OCI-LY1 (cell line): ENCODE data around the gene USP10.

ENCODE experiments used
- H2AFZ ChIP-seq: fragments of 200-600 bp; sonication (generic), shearing (Covaris generic); 2 replicates; pipeline ENCODE4 v1.6.0; 2014; ENCODE audit warnings: antibody characterized with exemption, mild to moderate bottlenecking, low read length
- H3F3A ChIP-seq: fragments of 200-600 bp; sonication (generic), shearing (Covaris generic); 2 replicates; pipeline ENCODE4 v1.6.0; 2014; ENCODE audit warnings: mild to moderate bottlenecking, antibody characterized with exemption, low read length, moderate library complexity; ENCODE audit not compliant: insufficient read depth
- H3K27ac ChIP-seq: fragments of 200-600 bp; sonication (generic); 2 replicates; pipeline ENCODE4 v1.5.1; 2014; ENCODE audit warnings: low read length, mixed run types, mild to moderate bottlenecking, low read depth; ENCODE audit not compliant: poor library complexity, severe bottlenecking
- H3K27me3 ChIP-seq: fragments of 200-600 bp; sonication (generic); 2 replicates; pipeline ENCODE4 v1.6.0; 2014; ENCODE audit warnings: antibody characterized with exemption, mild to moderate bottlenecking, low read length, moderate library complexity; ENCODE audit not compliant: insufficient read depth
- H3K36me3 ChIP-seq: fragments of 200-600 bp; sonication (generic); 2 replicates; pipeline ENCODE4 v1.6.1; 2014; ENCODE audit warnings: mild to moderate bottlenecking, antibody characterized with exemption, low read length, moderate library complexity, mixed read lengths; ENCODE audit not compliant: insufficient read depth
- H3K4me1 ChIP-seq: fragments of 200-600 bp; sonication (generic); 2 replicates; pipeline ENCODE4 v1.5.1; 2014; ENCODE audit warnings: mild to moderate bottlenecking, low read length, moderate library complexity; ENCODE audit not compliant: insufficient read depth, severe bottlenecking
- H3K4me2 ChIP-seq: fragments of 200-600 bp; sonication (generic), shearing (Covaris generic); 2 replicates; pipeline ENCODE4 v1.6.1; 2014; ENCODE audit warnings: low read length
- H3K4me3 ChIP-seq: fragments of 200-600 bp; sonication (generic); 2 replicates; pipeline ENCODE4 v1.5.1; 2014; ENCODE audit warnings: low read length, low read depth, mild to moderate bottlenecking, mixed read lengths; ENCODE audit not compliant: poor library complexity, severe bottlenecking
- H3K79me2 ChIP-seq: fragments of 200-600 bp; shearing (Covaris generic); 2 replicates; pipeline ENCODE4 v1.6.1; 2016; ENCODE audit warnings: mixed run types, low read length, mixed read lengths; ENCODE audit not compliant: insufficient read depth
- H3K9ac ChIP-seq: fragments of 200-600 bp; sonication (generic), shearing (Covaris generic); 2 replicates; pipeline ENCODE4 v1.6.1; 2014; ENCODE audit warnings: mild to moderate bottlenecking, low read length, mixed read lengths
- H3K9me2 ChIP-seq: fragments of 200-600 bp; sonication (generic), shearing (Covaris generic); 2 replicates; pipeline ENCODE4 v1.6.1; 2014; ENCODE audit warnings: low read depth, mild to moderate bottlenecking, low read length, mixed read lengths
- H3K9me3 ChIP-seq: fragments of 200-600 bp; shearing (Covaris generic); 2 replicates; pipeline ENCODE4 v1.6.1; 2014; ENCODE audit warnings: low read length, mixed read lengths
- H4K20me1 ChIP-seq: fragments of 200-600 bp; sonication (generic), shearing (Covaris generic); 2 replicates; pipeline ENCODE4 v1.6.0; 2016; ENCODE audit warnings: mild to moderate bottlenecking, low read length; ENCODE audit not compliant: insufficient read depth
- CTCF ChIP-seq: fragments of 200-600 bp; sonication (generic), shearing (Covaris generic); IDR thresholded peaks from 2 replicates; pipeline ENCODE4 v1.5.1; 2017; ENCODE audit warnings: mild to moderate bottlenecking, antibody characterized with exemption, low read length, moderate library complexity, mixed read lengths
- EZH2 ChIP-seq: fragments of 200-600 bp; sonication (generic), shearing (Covaris generic); IDR thresholded peaks from 2 replicates; pipeline ENCODE4 v1.8.0; 2017; ENCODE audit warnings: borderline replicate concordance, mixed run types, mild to moderate bottlenecking, antibody characterized with exemption, low read length, moderate library complexity, mixed read lengths

The USP10 gene

GRCh38 chr16:84810518-84811273, 110.9 kb downstream of the USP10 start:
- no peaks in the 10 kb centered on the region for H3K79me2 ChIP-seq
- H3K9ac ChIP-seq, result no peak overlapping the region
- no peak overlapping the region for H2AFZ ChIP-seq
- no peaks in the 10 kb centered on the region for H4K20me1 ChIP-seq
- H3K9me3 ChIP-seq, result no peaks in the 10 kb centered on the region
- TF ChIP-seq EZH2 (no peak), CTCF (no peak)
- no peaks in the 10 kb centered on the region for H3K4me1 ChIP-seq
- peaks cover 25% of the 10 kb centered on the region for H3K27me3 ChIP-seq
- H3F3A ChIP-seq, result no peaks in the 10 kb centered on the region
- no peak overlapping the region for H3K4me2 ChIP-seq
- H3K36me3 ChIP-seq, result no peaks in the 10 kb centered on the region
- no peaks in the 10 kb centered on the region for H3K9me2 ChIP-seq
- no peak overlapping the region for H3K27ac ChIP-seq
- no peak overlapping the region for H3K4me3 ChIP-seq

DNA sequence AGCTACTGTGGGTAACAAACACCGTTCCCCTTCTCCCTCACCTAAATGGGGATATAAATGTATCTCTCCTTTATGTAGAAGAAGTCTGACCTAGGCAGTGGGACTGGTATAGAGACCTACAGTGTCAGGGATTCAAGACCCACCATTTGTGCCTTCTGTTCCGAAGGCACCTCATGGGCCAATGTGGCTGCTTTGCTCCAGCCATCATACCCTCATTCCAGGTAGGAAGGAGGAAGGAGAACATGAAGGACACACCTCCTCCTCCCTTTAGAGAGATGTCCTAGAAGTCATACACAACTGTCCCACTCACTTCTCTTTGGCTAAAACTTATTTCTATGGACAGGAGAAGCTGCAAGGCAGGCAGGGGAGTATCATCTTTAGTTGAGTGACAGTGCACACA, 111.7 kb downstream of the USP10 start:
- Histone ChIP-seq H3K4me3 (no peak overlapping the region), H3K4me2 (no peak overlapping the region), H3K4me1 (no peaks in the 10 kb centered on the region), H2AFZ (no peak overlapping the region), H3F3A (no peaks in the 10 kb centered on the region), H3K27ac (no peak overlapping the region), H3K9me2 (no peaks in the 10 kb centered on the region), H4K20me1 (no peaks in the 10 kb centered on the region), H3K36me3 (no peaks in the 10 kb centered on the region), H3K79me2 (no peaks in the 10 kb centered on the region), H3K27me3 (peaks cover 26% of the 10 kb centered on the region), H3K9ac (no peak overlapping the region), H3K9me3 (no peaks in the 10 kb centered on the region)
- TF ChIP-seq EZH2, result no peak
- no peak for TF ChIP-seq CTCF

DNA sequence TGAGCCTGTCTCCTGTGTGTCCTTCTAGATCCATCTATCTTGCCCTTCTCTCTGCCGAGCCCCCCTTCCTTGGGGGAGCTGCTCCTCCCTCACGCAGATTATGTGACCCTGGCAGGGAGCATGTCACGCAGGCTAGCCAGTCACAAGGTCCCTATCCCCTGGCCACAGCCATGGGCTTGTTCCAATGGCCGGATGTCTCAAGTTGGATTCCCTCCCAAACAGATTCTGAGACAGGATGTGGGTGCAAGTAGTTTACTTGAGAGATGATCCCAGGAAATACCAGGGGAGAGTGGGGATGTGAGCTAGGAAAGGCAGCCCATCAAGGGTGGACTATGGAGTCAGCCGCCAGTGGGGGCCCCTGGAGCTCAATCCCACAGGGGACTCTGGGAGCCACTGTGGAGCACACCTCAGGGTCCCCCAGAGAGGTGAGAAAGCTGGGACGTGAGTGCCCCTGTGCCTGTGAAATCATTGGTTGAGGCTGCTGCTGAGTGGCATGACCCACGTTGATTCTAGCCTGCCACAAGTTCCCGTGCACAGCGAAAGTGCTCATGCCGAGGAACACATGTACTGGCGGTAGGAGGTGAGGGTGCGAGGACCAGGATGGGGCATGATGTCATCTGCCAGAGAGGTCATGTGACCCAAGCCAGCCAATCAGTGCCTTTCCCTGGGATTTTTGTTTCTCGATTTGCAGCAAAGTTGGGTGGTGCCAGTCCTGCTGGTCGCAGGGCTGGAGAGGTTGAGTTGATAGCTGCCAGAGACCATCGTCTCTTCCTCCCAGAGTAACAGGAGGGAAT, 113.5 kb downstream of the USP10 start:
- no peak overlapping the region for H2AFZ ChIP-seq
- no peak overlapping the region for H3K27ac ChIP-seq

More for the DNA sequence above, 113.5 kb downstream of the USP10 start:
- Histone ChIP-seq H3F3A (no peaks in the 10 kb centered on the region), H3K4me3 (no peak overlapping the region), H3K4me2 (no peak overlapping the region), H3K4me1 (no peaks in the 10 kb centered on the region), H3K9me3 (no peaks in the 10 kb centered on the region), H3K36me3 (no peaks in the 10 kb centered on the region), H3K27me3 (peaks cover 32% of the 10 kb centered on the region), H3K9me2 (no peaks in the 10 kb centered on the region), H3K79me2 (no peaks in the 10 kb centered on the region), H3K9ac (no peak overlapping the region), H4K20me1 (no peaks in the 10 kb centered on the region)
- no peak for TF ChIP-seq EZH2
- no peak for TF ChIP-seq CTCF
